Tibial artery (tissue), 4 donors: ENCODE results near the gene ARFGAP1.
"Not testable (repeated sequence)": the region's sequence is repeated elsewhere in the genome, so short reads cannot be mapped to it uniquely, and the experiment has no call there.

Experiments used
- DNase-seq, 2 donors: peaks; one replicate each; pipeline ENCODE4 v3.0.0-alpha.2; 2019
- H3K27ac ChIP-seq, 2 donors: fragments of 200-600 bp; sonication (generic) in 1 of 2; 1 replicate in 1 of 2; 2 replicates in 1 of 2; pipeline ENCODE4 v1.5.1; 2018 to 2019; ENCODE audit warnings: mild to moderate bottlenecking in 1 of 2
- H3K27me3 ChIP-seq, 2 donors: fragments of 200-600 bp; sonication (generic) in 1 of 2; one replicate each; pipeline versions ENCODE4 v1.5.1 to v1.6.0; 2016 to 2019
- H3K36me3 ChIP-seq, 3 donors: fragments of 200-600 bp; sonication (generic) in 2 of 3; one replicate each; pipeline ENCODE4 v1.5.1; 2016 to 2019; ENCODE audit warnings: mild to moderate bottlenecking in 2 of 3
- H3K4me1 ChIP-seq, 4 donors: fragments of 200-600 bp; sonication (generic) in 2 of 4; 1 replicate in 3 of 4; 2 replicates in 1 of 4; pipeline ENCODE4 v1.5.1; 2016 to 2019
- H3K4me3 ChIP-seq, 2 donors: fragments of 200-600 bp; sonication (generic) in 1 of 2; 1 replicate in 1 of 2; 2 replicates in 1 of 2; pipeline ENCODE4 v1.5.1; 2018 to 2019; ENCODE audit warnings: mild to moderate bottlenecking in 2 of 2
- H3K9me3 ChIP-seq, 3 donors: fragments of 200-600 bp; sonication (generic) in 1 of 3; one replicate each; pipeline ENCODE4 v1.5.1; 2016 to 2019
- CTCF ChIP-seq, 2 experiments: fragments of 200-600 bp in 1 of 2; fragments of 450-650 bp in 1 of 2; IDR thresholded peaks; one replicate each; pipeline ENCODE4 v1.5.1; 2017 to 2019; ENCODE audit warnings: antibody characterized with exemption in 2 of 2, mild to moderate bottlenecking in 1 of 2, moderate library complexity in 1 of 2
- intact Hi-C: fragments of 100-400 bp; cut with DNase I; formaldehyde crosslinking; loops from one replicate; pipeline ENCODE4 v1.15.0; 2023; ENCODE audit warnings: low total_unique reads

The ARFGAP1 gene

GRCh38 chr20:63333241-63333836, 60.7 kb downstream of the ARFGAP1 start:
- H3K4me3 ChIP-seq, result no peak overlapping the region
- DNase-seq, result no peak
- no peak overlapping the region for H3K27ac ChIP-seq
- H3K9me3 ChIP-seq, result peaks cover 0 to 15% (median 14%) of the 10 kb centered on the region in 3 donors
- H3K4me1 ChIP-seq, result no peaks in the 10 kb centered on the region
- H3K27me3 ChIP-seq, result peaks cover 0 to 88% of the 10 kb centered on the region in 2 donors
- intact Hi-C loops, result no loop called here
- TF ChIP-seq CTCF (IDR thresholded peaks at IDR 0.05), result no peak
- no peaks in the 10 kb centered on the region for H3K36me3 ChIP-seq

GRCh38 chr20:63334356-63334755, 61.7 kb downstream of the ARFGAP1 start:
- Histone ChIP-seq H3K9me3 (peaks cover 0 to 15% (median 14%) of the 10 kb centered on the region in 3 donors), H3K4me1 (no peaks in the 10 kb centered on the region), H3K27ac (no peak overlapping the region), H3K4me3 (no peak overlapping the region), H3K36me3 (no peaks in the 10 kb centered on the region), H3K27me3 (peaks cover 0 to 86% of the 10 kb centered on the region in 2 donors)
- no peak for TF ChIP-seq CTCF (IDR thresholded peaks at IDR 0.05)
- intact Hi-C loops, result no loop called here
- DNase-seq, result no peak

DNA sequence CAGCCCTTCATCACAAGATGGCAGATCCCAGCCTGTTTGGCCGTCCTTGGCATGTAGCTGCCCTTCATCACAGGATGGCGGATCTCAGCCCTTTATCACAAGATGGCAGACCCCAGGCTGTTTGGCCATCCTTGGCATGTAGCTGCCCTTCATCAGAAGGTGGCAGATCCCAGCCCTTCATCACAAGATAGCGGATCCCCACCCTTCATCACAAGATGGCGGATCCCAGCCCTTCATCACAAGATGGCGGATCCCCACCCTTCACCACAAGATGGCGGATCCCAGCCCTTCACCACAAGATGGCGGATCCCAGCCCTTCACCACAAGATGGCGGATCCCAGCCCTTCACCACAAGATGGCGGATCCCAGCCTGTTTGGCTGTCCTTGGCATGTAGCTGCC, 62.4 kb downstream of the ARFGAP1 start:
- H3K4me3 ChIP-seq, intact Hi-C loops: not testable (repeated sequence)

DNA sequence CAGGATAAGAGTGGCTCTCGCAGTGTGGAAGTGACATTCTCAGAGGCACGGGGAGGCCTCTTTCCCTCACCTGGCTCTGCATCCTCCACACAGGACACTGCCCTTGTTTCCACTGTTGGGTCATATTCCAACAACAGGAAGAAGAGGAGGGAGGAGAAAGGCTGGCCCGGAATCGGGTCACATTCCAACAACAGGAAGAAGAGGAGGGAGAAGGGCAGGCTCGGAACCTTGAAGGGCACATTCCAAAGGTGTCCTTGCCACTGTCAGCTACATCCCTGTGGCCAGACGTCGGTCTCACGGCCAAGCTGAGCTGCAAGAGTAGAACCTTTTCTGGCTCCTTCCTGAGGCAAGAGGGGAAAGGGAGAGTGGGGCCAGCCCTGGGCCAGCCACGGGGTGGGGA, 63.1 kb downstream of the ARFGAP1 start:
- Histone ChIP-seq H3K4me1 (no peaks in the 10 kb centered on the region), H3K4me3 (no peak overlapping the region), H3K9me3 (peaks cover 0 to 15% (median 14%) of the 10 kb centered on the region in 3 donors), H3K36me3 (no peaks in the 10 kb centered on the region), H3K27me3 (peaks cover 0 to 72% of the 10 kb centered on the region in 2 donors), H3K27ac (no peak overlapping the region)
- no peak for DNase-seq
- TF ChIP-seq CTCF (IDR thresholded peaks at IDR 0.05), result no peak
- intact Hi-C loops, result no loop called here

More for the DNA sequence above, 62.4 kb downstream of the ARFGAP1 start:
- Histone ChIP-seq H3K9me3 (peaks cover 0 to 15% (median 14%) of the 10 kb centered on the region in 3 donors), H3K27me3 (peaks cover 0 to 79% of the 10 kb centered on the region in 2 donors)
- not testable (repeated sequence) for H3K27ac ChIP-seq, DNase-seq, H3K4me1 ChIP-seq, H3K36me3 ChIP-seq

DNA sequence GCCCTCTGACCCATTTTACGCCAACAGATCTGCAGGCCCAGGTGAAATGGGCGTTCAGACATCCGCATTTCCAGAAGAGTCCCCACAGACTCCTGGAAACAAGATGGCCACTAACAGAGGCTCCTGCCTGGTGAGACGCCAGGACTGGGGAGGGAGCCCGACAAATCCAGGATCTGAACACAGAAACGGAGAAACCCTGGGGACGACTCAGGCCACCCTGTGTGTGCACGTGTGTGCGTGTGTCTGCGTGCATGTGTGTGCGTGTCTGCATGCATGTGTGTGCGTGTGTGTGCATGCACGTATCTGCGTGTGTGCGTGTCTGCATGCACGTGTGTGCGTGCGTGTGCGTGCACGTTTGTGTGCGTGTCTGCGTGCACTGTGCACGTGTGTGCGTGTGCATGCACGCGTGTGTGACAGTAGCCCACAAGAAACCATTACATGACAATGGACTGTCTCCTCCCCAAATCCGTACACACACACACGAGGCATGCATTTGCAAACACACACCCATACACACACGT, 63.7 kb downstream of the ARFGAP1 start:
- H3K27me3 ChIP-seq, result peaks cover 0 to 66% of the 10 kb centered on the region in 2 donors
- H3K4me3 ChIP-seq, result no peak overlapping the region
- H3K4me1 ChIP-seq, result no peaks in the 10 kb centered on the region
- no peak overlapping the region for H3K27ac ChIP-seq
- intact Hi-C loops, result no loop called here
- H3K36me3 ChIP-seq, result no peaks in the 10 kb centered on the region
- no peak for TF ChIP-seq CTCF (IDR thresholded peaks at IDR 0.05)
- DNase-seq, result no peak
- H3K9me3 ChIP-seq, result peaks cover 0 to 14% (median 14%) of the 10 kb centered on the region in 3 donors

DNA sequence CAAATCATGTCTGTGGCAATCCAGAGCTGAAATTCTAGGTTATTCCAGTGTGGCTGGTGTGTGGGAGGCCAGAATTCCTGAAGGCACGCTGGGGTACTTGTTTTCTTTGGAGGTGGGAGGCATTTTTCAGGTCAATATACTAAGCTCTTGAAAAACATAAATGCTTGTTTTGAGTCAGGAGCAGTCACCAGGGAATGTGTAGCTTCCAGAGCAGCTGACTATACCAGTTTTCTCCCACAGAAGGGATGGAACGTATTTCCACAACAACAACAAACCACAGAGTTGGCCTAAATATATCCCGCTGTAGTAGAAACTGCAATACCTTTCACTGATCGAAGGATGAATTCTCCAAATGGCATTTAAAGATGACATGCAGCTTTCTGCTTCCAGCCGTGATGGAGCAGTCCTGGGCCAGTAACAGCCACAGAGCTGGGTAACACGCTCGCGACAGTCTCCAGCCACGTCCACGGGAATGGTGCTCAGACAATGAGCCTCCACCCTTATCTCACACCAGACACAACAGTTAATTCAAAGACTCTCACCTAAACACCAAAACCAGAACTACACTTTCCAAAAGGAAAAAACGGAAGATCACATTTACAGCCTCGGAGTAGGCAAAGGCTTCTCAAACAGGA, 65.3 kb downstream of the ARFGAP1 start:
- intact Hi-C loops, result no loop called here

More for the DNA sequence above, 65.3 kb downstream of the ARFGAP1 start:
- Histone ChIP-seq H3K4me3 (no peak overlapping the region), H3K27me3 (peaks cover 0 to 64% of the 10 kb centered on the region in 2 donors), H3K9me3 (no peaks in the 10 kb centered on the region), H3K36me3 (no peaks in the 10 kb centered on the region), H3K27ac (no peak overlapping the region), H3K4me1 (no peaks in the 10 kb centered on the region)
- TF ChIP-seq CTCF (IDR thresholded peaks at IDR 0.05), result no peak
- no peak for DNase-seq
